Smooth muscle cell (in vitro differentiated cells): ENCODE results near the gene PRPF40A. TPM values are rescaled to one million over a fixed set of nuclear protein-coding genes. Genes with fewer than 3 reads are reported as not detected.

ENCODE experiments used
- DNase-seq: peaks from one replicate; lab custom pipeline; 2025; ENCODE audit not compliant: unreplicated experiment; lab: John Stamatoyannopoulos, UW
- H2AFZ ChIP-seq: fragments of 200-600 bp; sonication (generic); 2 replicates; pipeline ENCODE4 v1.6.0; 2016; ENCODE audit warnings: antibody characterized with exemption, low read depth, mild to moderate bottlenecking
- H3F3A ChIP-seq: fragments of 200-600 bp; sonication (generic); 2 replicates; pipeline ENCODE4 v1.6.0; 2017; ENCODE audit warnings: antibody characterized with exemption, low read depth
- H3K27ac ChIP-seq: fragments of 200-600 bp; sonication (generic); 2 replicates; pipeline ENCODE4 v1.5.1; 2016; ENCODE audit warnings: low read depth, mild to moderate bottlenecking
- H3K27me3 ChIP-seq: fragments of 200-600 bp; sonication (generic); 2 replicates; pipeline ENCODE4 v1.6.1; 2016; ENCODE audit warnings: low read depth, mild to moderate bottlenecking
- H3K36me3 ChIP-seq: fragments of 200-600 bp; sonication (generic); 2 replicates; pipeline ENCODE4 v1.5.1; 2016; ENCODE audit warnings: low read depth
- H3K4me1 ChIP-seq: fragments of 200-600 bp; sonication (generic); 2 replicates; pipeline ENCODE4 v1.5.1; 2016; ENCODE audit warnings: low read depth
- H3K4me2 ChIP-seq: fragments of 200-600 bp; sonication (generic); 2 replicates; pipeline ENCODE4 v1.6.0; 2016; ENCODE audit warnings: mild to moderate bottlenecking
- H3K4me3 ChIP-seq: fragments of 200-600 bp; sonication (generic); 2 replicates; pipeline ENCODE4 v1.5.1; 2016; ENCODE audit warnings: mild to moderate bottlenecking
- H3K79me2 ChIP-seq: fragments of 200-600 bp; sonication (generic); 2 replicates; pipeline ENCODE4 v1.6.0; 2016; ENCODE audit warnings: low read depth, mild to moderate bottlenecking
- H3K9ac ChIP-seq: fragments of 200-600 bp; sonication (generic); 2 replicates; pipeline ENCODE4 v1.6.0; 2016; ENCODE audit warnings: low read depth
- H3K9me3 ChIP-seq: fragments of 200-600 bp; sonication (generic); replicated peaks from 2 replicates; pipeline ENCODE4 v1.5.1; 2016; ENCODE audit warnings: low read depth
- H4K20me1 ChIP-seq: fragments of 200-600 bp; sonication (generic); 2 replicates; pipeline ENCODE4 v1.6.0; 2016; ENCODE audit warnings: low read depth
- CTCF ChIP-seq: fragments of 200-600 bp; sonication (generic); IDR thresholded peaks from 2 replicates; pipeline ENCODE4 v1.5.1; 2017; ENCODE audit warnings: borderline replicate concordance, mild to moderate bottlenecking, antibody characterized with exemption; ENCODE audit not compliant: insufficient read depth, poor library complexity, severe bottlenecking
- WGBS: methylation state at CpG from one replicate; pipeline ENCODE4 v1.1.7; 2016; ENCODE audit warnings: low lambda C conversion rate; 5-methylcytosine and 5-hydroxymethylcytosine counted together
- polyA plus RNA-seq: library from polyadenylated mRNA; unstranded; fragments of >200 nt; fragmentation: Nextera tagmentation; extraction: Ambion mirVana; gene quantifications from 2 replicates; pipeline ENCODE4 v1.2.1, GENCODE V29; 2016
- total RNA-seq: library from RNA; depleted of rRNA; stranded (reverse); fragments of >200 nt; gene quantifications from 2 replicates; pipeline ENCODE4 v1.2.3, GENCODE V29; 2014

Gene PRPF40A
- total and polyA plus RNA-seq, 2 experiments from 2014 or later = 93.4 to 117 TPM

GRCh38 chr2:152649997-152650396 lies 67.3 kb downstream of the PRPF40A start:
- no peak for TF ChIP-seq CTCF
- no peak overlapping the region for H3K27ac ChIP-seq
- no peak overlapping the region for H3K9ac ChIP-seq
- H3K4me2 ChIP-seq = no peak overlapping the region
- no peak for DNase-seq
- no peaks in the 10 kb centered on the region for H3K27me3 ChIP-seq
- WGBS = 90% methylated on average over 1 of the region's 1 CpG
- peaks cover 7% of the 10 kb centered on the region for H3F3A ChIP-seq
- no peak overlapping the region for H2AFZ ChIP-seq
- no peak overlapping the region for H3K4me3 ChIP-seq
- H3K79me2 ChIP-seq = no peaks in the 10 kb centered on the region
- H4K20me1 ChIP-seq = no peaks in the 10 kb centered on the region
- H3K36me3 ChIP-seq = no peaks in the 10 kb centered on the region
- no peaks in the 10 kb centered on the region for H3K9me3 ChIP-seq
- peaks cover 5% of the 10 kb centered on the region for H3K4me1 ChIP-seq

- peak; percentile 24 for TF ChIP-seq CTCF
- Histone ChIP-seq H2AFZ (no peak overlapping the region), H3K9ac (no peak overlapping the region), H3K4me1 (peaks cover 5% of the 10 kb centered on the region), H3K27me3 (no peaks in the 10 kb centered on the region), H3K79me2 (no peaks in the 10 kb centered on the region), H3K4me2 (no peak overlapping the region), H3K27ac (no peak overlapping the region), H4K20me1 (no peaks in the 10 kb centered on the region), H3F3A (peaks cover 7% of the 10 kb centered on the region), H3K36me3 (no peaks in the 10 kb centered on the region), H3K4me3 (no peak overlapping the region), H3K9me3 (no peaks in the 10 kb centered on the region)
- WGBS = 51% methylated on average over 2 of the region's 2 CpGs
- no peak for DNase-seq
Observed at GRCh38 chr2:152648336-152648735, 68.9 kb downstream of the PRPF40A start.

- Histone ChIP-seq H3K4me2 (no peak overlapping the region), H3K4me3 (no peak overlapping the region), H3F3A (peaks cover 7% of the 10 kb centered on the region), H3K4me1 (peaks cover 5% of the 10 kb centered on the region), H3K79me2 (no peaks in the 10 kb centered on the region), H2AFZ (no peak overlapping the region), H3K9me3 (no peaks in the 10 kb centered on the region), H3K36me3 (no peaks in the 10 kb centered on the region), H3K27me3 (no peaks in the 10 kb centered on the region), H4K20me1 (no peaks in the 10 kb centered on the region), H3K9ac (peak overlapping the region; percentile 32), H3K27ac (peak overlapping the region; percentile 90)
- no peak for DNase-seq
- 92% methylated on average over 9 of the region's 9 CpGs for WGBS
- no peak for TF ChIP-seq CTCF
Observed at GRCh38 chr2:152647552-152647951, 69.7 kb downstream of the PRPF40A start.

GRCh38 chr2:152646775-152647174 lies 70.5 kb downstream of the PRPF40A start:
- H4K20me1 ChIP-seq = no peaks in the 10 kb centered on the region
- H3K9ac ChIP-seq = peak overlapping the region; percentile 32
- no peaks in the 10 kb centered on the region for H3K79me2 ChIP-seq
- no peak for TF ChIP-seq CTCF
- no peaks in the 10 kb centered on the region for H3K27me3 ChIP-seq
- H3K4me1 ChIP-seq = peaks cover 5% of the 10 kb centered on the region
- no peaks in the 10 kb centered on the region for H3K36me3 ChIP-seq
- 30% methylated on average over 3 of the region's 3 CpGs for WGBS
- no peak for DNase-seq
- peak overlapping the region; percentile 51 for H3K4me2 ChIP-seq
- no peak overlapping the region for H2AFZ ChIP-seq
- H3K9me3 ChIP-seq = no peaks in the 10 kb centered on the region
- H3K4me3 ChIP-seq = no peak overlapping the region
- H3K27ac ChIP-seq = peak overlapping the region; percentile 90
- H3F3A ChIP-seq = peaks cover 7% of the 10 kb centered on the region
